GM12872 (cell line): ENCODE data around the gene TSPAN1.

Experiments
- CTCF ChIP-seq: IDR thresholded peaks from 3 replicates; pipeline ENCODE4 v1.5.1; 2011; ENCODE audit warnings: low read depth, mild to moderate bottlenecking, low read length, moderate library complexity; ENCODE audit not compliant: insufficient read depth

The TSPAN1 gene

GRCh38 chr1:46223472-46223943 lies 48.6 kb downstream of the TSPAN1 start:
- TF ChIP-seq CTCF: peak; percentile 91

DNA sequence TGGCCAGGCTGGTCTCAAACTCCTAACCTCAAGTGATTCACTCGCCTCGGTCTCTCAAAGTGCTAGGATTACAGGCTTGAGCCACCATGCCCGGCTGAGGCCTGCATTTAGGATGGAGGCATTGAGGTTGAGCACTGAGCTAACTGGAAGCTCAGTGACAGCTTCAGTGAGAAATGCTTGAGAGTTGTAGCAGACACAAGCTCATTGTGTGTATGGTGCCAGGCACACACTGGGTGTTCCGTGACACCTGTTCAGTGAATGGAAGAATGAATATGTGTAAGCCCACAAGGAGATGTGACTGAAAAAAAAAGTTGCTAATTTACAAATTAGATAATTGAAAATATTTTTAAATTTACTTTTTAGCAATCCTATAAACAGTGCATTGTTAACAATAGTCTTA lies 50.1 kb downstream of the TSPAN1 start:
- no peak for TF ChIP-seq CTCF
